Left hindlimb (tissue), 1 donor: ENCODE data around the gene DPYD.

ENCODE experiments used
- DNase-seq: peaks from one replicate; pipeline ENCODE4 v3.0.0-alpha.2; 2018

DPYD gene

DNA sequence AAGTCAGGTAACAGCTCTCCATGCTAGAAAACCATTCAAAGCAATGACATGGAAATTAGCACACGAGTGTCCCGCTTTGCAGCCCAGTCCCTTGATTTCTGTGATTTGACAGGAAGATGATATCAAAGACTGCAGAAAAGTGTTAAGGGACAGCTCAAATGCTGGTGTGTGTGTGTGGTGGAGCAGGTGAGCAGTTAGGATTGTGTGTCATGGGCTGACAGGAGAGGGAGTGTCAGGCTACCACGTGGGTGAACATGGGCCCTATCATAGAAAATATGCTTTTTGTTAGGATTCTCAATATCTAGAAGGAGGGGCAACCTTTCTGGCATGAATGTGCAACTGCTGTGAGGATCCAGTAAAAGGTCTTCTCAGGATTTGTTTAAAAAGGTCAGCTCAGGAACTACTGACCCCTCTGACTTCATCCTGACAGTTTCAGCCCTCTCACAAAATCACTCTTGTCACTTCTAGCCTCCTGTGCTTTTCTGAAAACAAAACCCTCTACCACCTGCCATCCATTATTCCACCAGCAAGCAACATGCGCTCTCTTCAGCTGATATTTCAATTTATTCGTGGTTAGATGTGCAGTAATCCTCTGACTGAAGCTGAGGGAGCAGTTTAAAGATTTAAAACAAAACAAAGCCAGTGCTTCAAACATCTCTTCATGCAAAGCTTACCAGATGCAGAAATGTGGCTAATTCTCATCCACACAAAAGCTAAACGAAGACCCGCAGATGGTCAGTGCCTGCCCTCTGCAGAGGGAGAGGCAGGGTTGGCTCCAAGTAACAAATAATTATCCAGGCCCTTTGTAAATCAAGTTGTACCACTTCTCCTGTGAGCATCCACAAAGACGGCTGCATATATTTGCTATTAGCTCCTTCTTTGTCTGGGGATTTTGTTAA is 801.3 kb downstream of the DPYD start:
- no peak for DNase-seq

- no peak for DNase-seq
Observed at GRCh38 chr1:97114842-97115241, 806.0 kb downstream of the DPYD start.

GRCh38 chr1:97112442-97112841 is 808.4 kb downstream of the DPYD start:
- no peak for DNase-seq

GRCh38 chr1:97108179-97108578 is 812.7 kb downstream of the DPYD start:
- no peak for DNase-seq

GRCh38 chr1:97105531-97105930 is 815.3 kb downstream of the DPYD start:
- no peak for DNase-seq

GRCh38 chr1:97101509-97101908 is 819.3 kb downstream of the DPYD start:
- DNase-seq, result no peak

DNA sequence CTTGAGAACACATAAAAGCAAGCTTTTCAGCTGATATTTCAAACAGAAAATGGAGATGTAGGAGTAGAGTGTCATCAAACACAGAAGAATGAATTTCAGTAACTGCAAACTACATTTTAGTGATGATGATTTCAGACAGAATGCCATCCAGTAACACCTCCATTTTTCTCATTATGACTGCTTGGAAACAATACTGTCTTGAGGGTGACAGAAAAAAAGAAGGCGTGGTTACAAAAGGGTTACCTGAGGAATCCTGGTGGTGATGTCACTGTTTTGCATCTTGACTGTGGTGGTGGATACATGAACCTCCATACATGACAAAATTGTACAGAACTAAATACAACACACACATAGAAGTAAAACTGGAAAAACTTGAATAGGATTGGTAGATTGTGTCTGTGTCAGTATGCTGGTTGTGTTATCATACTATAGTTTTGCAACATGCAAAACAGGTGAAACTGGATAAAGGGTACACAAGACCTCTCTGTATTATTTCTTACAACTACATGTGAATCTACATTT is 823.4 kb downstream of the DPYD start:
- DNase-seq, result no peak

GRCh38 chr1:97095764-97096163 is 825.1 kb downstream of the DPYD start:
- DNase-seq, result no peak

DNA sequence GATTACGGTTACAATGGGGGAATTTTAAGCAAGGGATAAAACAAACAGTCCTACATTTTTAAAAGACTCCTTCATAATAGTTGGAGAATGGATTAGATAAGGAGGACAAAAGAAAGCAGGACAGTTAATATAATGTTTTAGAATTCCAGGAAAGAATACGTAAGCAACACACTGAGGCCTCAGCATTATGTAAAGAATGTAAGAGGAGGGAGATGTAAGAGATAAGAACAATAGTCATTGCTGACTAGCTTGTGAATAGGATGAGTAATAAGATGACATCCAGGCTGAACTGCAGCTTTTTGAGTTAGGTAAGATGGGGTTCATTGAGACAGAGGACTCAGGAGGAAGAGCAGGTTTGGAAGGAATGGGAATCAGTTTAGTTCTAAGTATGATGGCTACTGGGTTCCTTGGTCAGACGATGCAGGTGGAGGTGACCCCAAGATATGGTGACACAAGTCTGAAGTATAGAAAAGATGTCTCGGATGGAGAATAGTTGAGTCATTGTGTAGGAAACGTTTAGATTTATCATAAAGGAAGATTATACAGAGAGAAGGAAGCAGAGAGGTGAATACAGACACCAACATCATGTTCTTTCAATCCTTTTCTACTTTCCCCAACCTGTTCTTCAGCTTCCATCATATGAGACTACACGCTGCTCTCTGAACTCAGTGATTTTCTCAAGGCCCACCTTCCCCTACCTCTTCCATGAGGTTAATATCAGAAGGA is 826.4 kb downstream of the DPYD start:
- no peak for DNase-seq

DNA sequence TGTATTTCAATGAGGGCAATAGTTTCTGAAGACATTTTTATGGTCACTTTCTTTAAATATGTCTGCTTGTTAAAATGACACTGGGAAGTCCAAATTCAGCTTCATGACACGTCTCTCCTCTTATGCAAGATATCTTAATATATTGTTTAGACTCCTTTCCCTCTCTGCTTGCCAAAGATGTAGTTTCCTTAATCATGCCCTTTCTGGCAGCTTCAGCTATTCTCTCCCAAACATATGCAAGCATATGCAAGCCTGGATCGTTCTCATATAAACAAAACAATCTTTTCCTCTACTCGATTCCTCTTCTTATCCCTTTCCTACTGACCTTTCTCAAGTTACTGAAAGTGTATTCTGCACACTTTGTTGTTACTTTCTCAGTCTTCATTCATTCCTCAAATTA is 827.1 kb downstream of the DPYD start:
- DNase-seq, result no peak

GRCh38 chr1:97092824-97093223 is 828.0 kb downstream of the DPYD start:
- no peak for DNase-seq

- DNase-seq, result no peak
Observed at GRCh38 chr1:97091679-97092078, 829.2 kb downstream of the DPYD start.

DNA sequence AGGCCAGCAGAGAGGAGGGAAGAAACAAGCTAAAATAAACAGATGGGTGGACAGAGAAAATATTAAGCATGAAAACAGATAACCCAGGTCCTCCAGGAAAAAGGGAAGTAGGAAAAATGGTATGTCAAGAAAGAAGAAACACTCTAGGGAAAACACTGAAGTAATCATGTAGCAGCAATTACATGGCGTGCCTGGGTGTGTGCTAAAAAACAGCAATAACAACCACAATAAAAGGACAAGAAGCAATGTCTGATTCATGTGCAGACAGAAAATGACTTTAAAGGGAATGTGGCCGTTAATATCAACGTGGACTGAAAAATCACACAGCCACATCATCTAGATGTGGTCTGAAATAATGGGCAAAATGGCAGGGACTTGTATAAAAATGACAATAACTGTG is 829.6 kb downstream of the DPYD start:
- no peak for DNase-seq

DNA sequence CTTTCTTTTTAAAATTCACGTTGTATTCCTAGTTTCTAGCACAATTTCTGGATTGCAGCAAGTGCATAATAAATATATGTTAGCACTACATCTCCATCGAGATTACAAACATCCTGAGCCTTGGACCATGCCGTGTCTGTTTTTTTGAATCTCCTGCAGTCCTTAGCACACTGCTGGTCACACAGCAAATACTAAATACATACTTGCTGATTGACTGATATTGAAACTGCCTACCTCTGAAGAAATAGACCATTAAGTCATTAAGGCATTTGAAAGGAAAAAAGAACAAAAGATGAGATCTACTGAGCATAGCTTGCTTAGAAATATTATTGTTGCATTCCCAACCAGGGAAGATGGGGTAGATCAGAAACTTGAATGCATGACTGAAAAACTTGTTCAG is 830.1 kb downstream of the DPYD start:
- DNase-seq, result no peak

- DNase-seq, result no peak
Observed at GRCh38 chr1:97089173-97089572, 831.7 kb downstream of the DPYD start.

DNA sequence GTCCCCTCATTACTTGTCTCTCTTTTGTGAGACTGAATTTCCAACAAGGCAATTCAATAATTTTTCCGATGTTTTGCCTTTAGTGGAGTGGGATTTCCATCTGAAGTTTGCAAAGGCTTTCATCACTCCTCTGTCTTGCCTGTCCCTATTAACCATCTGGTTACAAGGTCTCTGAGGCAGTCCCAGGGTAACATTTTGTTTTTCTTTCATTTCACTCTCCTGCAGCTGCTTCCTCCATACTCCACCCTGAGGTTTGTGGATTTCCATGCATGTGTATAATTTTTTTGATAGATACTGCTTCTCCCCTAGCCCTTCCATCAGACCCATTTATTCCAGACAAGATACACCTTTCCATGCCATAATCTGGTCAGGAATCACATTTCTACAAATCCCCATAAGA is 832.4 kb downstream of the DPYD start:
- no peak for DNase-seq

DNA sequence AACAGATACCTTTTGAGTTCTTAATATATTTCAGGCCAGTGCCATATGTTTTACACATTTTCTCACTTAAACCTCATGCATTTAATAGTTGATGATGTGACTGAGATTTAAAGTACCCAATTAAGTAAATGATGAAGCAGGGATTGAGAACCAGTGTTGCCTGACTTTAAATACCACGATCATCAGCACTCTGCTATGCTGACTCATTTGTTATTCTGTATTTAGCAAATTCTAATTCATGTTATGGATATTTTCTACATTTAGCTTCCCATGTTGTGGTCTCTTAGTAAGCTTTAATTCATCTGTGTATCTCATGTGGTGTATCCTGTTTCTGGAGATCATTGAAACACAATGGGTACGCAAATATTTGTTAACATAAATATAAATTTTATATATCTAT is 836.3 kb downstream of the DPYD start:
- no peak for DNase-seq

DNA sequence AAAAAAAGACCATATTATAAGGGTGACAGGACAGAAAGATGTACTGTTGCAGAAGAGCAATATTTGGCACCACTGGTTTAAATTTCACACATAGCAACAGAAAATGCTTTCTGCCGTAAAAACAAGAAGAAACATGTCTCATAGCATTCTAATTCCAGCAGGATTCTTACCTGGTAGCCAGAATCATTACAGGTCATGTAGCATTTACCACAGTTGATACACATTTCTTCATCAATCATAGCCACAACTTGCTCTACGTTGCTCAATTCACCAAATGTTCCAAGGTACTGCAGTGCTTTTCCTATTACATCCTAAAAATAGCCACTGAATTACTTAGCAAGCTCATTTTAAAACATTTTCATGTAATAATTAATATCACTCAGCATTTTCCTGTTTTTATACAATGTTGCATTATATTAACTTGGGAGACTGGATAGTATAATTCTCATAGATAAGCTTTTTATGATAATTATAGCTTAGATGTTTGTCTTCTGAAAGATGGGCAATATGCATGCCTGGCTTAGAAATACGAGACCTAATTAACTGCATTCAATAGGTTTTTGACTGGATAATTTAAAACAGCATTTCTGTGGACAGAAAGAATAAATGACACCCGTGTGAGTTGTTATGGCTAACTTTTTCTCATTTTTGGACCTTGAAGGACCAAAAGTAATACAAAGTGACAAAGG is 838.5 kb downstream of the DPYD start:
- no peak for DNase-seq

DNA sequence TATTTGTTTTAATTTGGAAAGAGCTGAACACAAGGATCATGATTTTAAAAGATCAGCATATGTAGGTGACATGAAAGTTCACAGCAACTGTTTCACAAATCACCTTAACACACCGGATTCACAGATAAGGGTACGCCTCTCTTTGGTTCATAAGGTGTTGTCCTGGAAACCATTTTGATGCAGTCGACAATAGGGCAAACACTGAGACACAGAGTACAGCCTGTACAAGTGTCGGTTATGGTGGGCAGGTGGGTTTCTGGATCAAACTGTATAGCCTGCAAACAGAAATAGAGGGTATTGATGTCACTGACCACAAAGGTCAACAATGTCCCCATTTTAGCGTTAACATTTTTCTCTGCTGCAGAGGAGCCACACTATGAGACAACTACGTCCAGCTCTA is 842.0 kb downstream of the DPYD start:
- no peak for DNase-seq

DNA sequence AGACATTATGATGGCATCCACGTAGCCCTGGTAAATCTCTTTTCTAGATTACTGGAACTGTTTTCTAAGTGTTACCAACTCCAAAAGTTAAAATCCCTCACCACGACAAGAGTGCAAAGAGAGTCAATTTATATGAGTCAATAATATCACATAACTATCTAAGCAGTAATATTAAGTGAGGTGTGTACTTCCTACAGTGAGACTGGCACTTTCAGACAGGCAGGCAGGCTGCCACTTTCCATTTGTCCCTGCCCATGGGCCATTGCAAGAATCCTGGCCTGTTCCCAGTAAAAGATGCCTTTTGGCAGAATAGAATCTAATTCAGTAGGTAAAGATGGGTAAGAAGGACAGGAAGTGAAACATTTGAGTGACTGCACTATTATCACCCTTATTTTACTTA is 843.6 kb downstream of the DPYD start:
- no peak for DNase-seq

- DNase-seq, result no peak
Observed at GRCh38 chr1:97074771-97075170, 846.1 kb downstream of the DPYD start.

DNA sequence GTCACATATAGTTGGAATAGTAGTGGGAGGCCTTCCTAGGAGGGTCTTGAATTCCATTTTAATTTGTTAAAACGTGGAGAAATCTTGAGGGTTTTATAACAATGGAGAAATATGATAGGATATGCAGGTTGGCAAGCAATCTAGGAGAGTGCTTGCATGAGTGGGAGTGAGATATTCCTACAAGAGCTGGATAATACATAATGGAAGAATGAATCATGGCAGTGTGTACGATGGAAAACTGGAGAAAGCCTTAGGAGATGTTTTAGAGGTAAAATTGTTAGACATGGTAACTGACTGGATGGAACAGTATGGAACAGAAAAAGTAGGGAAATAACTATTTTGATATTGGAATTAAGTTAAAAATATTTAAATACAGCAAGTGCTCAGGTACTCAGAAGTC is 846.9 kb downstream of the DPYD start:
- DNase-seq, result no peak

DNA sequence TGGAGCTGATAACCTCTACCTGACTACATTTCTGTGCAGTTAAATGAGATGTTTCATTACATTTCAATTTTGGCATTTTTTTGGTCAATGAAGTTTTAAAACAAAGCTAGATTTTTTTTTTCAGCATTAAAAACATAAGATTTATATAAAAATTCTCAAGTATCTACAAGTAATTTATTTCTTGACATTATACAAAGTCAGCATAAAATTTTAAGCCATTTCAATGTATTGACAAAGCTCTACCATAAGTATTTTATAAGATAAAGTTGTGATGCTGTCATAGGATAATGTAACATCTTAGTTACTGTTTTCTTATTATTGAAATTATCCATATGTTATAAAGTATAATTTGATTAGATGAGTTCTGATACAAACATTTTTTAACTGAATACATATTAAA is 847.7 kb downstream of the DPYD start:
- DNase-seq, result no peak

DNA sequence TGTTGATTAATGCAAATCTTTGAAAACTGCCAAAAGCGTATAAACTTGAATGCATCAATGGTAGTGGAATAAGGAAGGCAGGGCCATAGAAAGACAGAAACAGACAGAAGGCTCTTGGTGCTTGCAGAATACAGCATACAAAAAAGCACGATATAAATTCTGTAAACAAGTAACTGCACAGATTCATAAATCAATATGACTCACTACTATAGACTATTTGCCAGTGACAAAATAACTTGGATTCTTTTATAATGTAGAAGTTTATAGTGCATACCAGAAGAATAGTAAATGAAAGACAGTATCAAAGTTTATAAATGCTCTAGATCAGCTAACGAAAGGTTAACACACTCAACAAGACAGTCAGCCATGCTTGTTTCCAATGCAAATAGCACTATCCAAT is 849.7 kb downstream of the DPYD start:
- no peak for DNase-seq
